Measurements from ENCODE around the gene BLCAP.

BLCAP gene

DNA sequence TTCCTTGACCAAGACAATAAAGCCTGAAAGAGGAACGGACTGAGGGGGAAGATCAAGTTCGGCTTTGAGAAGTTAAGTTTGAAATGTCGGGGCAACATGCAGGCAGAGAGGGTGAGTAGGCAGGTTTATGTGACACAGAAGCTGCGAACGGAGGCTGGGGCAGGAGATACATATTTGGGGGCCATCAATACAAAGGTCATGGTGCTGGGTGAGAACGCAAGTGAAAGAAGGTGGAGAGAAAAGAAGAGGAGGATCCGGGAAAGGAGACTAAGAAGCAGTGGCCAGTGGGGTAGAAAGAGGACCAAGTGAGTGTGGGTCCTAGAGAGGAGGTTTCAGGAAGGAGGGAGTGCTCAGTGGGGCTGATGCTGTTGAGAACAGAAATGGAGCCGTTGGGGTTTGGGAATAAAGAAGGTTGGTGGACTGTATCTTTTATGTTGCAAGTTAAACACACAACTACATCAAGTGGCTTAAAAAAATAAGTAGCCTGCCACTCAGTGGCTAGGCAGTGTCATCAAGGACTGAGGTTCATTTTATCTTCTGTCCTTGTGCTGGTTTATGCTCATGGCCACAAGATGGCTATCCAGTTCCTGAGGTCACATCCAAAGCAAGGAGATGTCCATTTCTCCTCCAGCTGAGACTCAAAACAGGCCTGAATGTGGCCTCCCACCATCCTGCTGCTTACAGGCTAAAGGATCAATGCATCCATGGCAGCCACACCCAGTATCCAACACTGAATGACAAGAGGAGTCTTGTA, 1.7 kb upstream of the BLCAP start:
- no peak for DNase-seq (ENCODE audit: low read depth)

DNA sequence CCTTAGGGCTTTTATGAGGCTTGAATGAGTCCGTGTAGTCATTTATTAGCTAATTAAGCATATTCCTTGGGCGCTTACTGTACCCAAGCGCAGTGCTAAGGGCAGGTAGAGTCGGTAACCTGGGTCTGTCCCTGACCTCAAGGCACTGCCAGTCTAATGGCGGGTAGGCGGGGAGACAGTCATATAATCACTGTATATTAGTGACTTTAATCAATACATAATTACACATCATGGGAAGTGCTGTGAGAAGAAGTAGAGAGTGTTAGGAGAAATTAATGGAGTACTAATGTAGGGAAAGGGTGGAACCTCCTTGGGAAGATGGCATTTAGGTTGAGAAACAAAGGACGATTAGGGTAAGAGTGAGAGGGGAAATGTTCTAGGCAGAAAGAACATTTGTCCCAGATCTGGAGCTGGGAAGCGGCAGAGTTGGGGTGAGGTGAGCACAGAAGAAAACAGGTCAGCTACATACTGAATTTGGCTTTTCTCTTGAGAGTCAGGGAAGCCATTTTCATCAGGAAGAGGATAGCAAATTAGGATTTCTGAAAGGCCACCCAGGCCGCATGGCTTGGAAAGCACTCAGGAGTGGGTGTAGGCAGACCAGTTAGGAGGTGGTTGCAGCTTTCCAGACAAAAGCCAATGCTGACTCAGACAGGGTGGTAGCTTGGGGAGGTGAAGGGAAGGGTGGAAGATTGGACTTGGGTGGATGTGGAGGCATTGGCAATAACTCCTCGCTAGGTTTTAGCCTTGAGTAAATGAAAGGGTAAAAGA, 954 bp upstream of the BLCAP start:
- no peak for DNase-seq (ENCODE audit: low read depth)

DNA sequence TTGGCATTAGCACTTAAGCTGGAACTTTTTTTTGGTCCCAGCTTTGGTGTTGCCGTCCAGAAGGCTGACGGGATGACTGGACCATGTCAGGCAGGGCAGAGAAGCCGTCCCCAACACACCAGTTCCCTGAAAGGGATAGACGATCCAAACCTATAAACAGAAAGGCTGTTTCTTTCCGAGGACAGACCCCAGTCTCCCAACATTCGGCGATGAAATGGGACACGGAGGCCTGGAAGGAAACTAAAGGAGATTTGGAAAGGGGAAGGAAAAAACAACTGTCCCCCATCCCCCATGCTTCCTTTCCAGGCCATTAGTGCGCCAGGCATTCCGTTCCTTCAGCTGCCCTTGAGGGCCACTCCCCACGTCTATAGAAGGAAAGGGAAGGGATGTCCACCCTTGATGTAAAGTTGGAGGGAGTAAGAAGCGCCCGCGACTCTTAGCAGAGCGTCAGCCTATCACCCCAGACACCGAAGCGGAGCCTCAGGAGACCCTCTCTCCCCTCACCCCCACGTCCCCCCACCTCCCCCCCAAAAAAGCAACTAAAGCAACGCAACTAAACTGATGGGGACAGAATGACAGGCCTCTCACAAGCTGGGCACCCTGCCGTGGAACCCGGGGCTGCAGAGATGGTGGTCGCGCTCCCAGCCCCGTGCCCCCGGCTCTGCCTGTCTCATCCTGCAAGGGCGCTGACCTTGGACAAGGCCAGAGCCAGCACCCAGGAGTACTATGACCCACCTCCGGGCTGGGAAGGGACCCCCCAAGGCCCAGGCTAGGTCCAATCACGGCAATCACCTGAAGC, 638 bp downstream of the BLCAP start:
- DNase-seq (ENCODE audit: low read depth), result no peak

DNA sequence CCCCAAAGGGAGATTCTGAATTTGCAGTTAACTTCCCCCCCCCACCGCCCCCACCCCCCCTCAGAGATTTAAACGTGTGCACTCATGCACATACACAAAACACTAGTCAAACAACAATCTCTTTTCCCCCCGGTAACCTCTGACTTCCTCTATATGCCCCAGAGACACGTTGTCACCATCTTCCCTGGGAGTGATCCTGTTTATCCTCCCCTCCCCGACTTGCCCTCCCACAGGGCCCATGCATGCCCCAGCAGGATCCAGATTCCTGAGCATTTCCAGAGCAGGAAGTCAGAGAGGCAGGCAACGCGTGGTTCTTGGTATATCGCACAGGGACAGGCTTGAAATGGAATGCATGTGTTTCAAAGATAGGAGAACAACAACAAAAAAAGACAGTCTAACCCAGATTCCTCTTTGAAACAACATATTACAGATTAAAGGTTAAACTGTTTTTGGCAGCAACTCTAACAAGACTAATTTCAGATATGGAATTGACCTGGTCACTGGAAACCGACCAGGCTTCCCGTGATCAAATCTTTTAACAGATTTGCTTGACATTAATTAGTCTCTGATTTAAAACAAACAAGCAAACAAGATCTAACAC, 1.3 kb downstream of the BLCAP start:
- no peak for DNase-seq (ENCODE audit: low read depth)

DNA sequence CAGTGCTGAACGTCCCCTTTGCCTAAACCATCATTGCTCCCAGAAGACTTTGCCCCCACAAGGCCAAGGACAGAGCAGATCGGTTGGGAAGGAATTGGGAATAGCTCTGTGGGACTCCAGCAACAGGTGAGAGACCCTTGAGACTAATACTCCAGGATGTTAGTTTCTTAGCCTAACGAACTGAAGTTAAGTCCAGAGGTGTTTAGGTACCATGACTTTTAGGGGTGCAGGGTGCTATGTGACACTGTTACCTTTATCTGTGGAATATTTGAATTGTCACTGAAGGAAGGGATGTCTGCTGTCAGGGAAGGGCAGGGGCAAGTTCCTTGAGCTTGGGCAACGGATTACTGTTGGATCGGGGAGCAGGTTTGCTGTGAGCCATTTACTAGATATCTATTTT, 1.9 kb downstream of the BLCAP start:
- no peak for DNase-seq (ENCODE audit: low read depth)

DNA sequence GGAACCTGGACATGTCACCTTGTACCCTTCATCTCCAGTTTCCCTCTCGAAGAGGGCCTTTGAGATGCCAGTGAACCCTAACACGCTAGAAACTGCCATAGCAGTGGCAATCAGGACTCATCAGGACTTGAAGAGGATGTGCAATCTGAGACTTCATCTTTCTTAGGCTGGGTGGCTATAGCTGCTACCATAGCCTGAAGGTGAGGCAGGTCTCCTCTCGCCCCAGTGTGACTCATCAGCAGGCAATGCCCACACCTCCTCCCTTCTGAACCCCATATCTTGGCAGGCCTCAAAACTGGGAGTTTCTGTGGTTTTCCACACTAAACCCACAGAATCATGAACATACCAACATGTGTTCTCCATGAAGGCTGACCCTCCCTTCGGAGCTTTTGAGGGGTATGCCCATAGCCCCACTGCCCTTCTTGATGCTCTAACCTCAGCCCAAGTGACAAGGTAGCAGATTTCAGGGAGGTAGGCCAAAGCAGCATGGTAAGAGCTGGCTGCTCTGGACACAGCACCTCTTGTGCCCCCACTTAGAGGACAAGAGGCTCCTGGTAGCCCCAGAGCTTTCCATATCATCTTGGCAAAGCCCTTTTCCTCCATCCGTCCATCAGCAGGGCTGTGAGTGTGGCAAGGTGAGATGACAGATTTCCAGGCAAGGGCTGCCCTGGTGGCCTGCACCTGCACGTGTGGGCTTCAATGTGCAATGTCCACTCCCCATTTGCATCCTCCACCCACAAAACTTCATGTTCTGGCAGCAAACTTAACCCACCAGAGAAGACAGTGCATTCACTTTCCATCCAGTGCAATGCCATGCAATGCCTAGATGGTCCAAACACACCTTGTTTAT, 2.6 kb downstream of the BLCAP start:
- no peak for DNase-seq (ENCODE audit: low read depth)

DNA sequence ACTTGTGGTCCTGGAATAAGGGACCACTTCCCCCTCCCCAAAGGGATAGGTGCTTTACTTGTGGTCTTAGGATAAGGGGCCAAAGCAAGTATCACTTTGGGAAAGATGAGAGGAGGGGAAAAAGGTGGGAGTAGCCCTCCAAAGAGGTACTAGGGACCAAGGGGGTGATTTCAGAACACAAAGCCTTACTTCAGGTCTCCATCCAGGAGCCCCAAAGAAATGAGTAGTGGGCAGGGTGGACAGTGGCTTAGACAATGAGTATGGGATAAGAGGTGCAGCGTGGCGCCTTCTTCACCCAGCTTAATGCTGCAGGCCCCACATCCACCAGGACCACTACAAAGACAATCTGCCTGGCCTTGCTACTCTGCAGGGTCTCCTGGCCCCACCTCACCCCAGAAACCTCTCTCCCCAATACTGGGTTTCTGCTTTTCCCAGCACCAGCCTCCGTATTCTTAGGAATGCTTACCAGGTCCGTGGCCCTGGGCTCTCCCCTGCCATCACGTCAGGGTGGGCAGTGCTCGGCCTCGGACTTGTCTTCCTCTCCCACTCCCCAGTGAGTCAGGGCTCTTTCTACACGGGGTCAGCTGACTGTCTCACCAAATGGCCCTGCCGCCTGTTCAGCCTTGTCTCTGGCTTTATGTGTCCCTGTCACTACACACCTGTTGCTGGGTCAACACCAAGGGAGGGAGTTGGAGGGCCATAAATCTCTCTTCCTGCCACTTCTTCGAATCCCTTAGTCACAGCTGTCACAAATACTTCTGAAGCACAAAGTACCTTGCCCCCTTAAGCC, 3.6 kb downstream of the BLCAP start:
- no peak for DNase-seq (ENCODE audit: low read depth)

DNA sequence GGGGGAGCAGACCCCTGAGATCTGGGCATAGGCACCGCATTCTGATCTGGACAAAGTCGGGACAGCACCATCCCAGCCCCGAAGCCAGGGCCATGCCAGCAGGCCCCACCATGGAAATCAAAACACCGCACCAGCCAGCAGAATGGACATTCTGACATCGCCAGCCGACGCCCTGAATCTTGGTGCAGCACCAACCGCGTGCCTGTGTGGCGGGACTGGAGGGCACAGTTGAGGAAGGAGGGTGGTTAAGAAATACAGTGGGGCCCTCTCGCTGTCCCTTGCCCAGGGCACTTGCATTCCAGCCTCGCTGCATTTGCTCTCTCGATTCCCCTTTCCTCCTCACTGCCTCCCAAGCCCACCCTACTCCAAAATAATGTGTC, 4.7 kb downstream of the BLCAP start:
- DNase-seq (ENCODE audit: low read depth), result no peak

DNA sequence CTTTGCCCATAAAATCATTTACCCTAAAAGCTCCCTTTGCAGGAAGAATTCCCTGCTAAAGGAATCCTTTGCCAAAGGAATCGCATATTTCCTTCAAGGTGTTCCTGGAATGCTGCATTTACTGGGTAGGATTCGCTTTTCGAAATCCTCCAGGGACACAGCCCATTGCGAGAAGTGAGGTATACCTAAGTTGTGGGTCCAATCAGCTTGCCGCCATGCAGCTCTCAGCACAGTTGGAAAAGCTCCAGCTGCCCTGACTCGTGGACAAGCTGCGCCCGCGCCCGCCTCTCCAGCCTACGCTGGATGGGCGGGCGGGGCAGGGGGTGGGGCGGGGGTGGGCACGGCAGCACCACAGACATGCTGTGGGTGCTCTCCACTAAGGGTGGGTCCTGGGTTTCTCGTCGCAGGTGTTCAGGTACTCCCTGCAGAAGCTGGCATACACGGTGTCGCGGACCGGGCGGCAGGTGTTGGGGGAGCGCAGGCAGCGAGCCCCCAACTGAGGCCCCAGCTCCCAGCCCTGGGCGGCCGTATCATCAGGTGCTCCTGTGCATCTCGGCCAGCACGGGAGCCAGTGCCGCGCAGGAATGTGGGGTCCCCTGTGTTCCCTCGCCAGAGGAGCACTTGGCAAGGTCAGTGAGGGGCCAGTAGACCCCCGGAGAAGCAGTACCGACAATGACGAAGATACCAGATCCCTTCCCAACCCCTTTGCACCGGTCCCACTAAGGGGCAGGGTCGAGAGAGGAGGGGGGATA, 5.2 kb downstream of the BLCAP start:
- no peak for DNase-seq (ENCODE audit: low read depth)

DNA sequence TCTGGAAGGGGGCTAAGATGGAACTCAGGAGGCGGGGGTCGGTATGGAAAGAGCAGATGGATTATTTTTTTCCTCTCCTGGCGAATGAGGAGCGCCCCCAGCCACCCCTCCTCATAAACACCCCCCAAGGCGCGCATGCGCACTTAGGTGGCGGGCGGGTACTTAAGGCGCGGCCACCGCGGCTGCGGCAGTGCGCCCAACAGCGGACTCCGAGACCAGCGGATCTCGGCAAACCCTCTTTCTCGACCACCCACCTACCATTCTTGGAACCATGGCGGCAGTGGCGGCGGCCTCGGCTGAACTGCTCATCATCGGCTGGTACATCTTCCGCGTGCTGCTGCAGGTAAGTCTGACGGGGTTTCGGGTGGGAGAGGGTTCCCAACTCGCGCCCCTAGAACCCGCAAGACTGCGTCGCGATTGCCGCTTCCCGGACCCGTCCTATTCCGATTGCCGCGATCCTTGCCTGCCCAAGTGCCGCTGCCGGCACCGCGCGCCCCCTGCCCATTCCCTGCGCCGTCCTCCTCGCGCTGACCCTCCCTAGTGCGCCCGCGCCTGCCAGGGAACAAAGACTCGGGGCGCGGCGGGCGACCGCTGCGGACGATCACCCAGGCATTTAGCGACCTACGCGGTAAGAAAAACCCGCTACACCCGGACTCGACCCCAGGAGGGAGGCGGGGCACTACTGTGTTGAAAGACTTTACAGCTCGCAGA, 6.5 kb downstream of the BLCAP start, which contains the start of gene NNAT:
Gene NNAT (plus strand): TSS at position 190 of the 711 bp plus-strand sequence. CDS start 82 bp downstream, at position 272.
- no peak for DNase-seq (ENCODE audit: low read depth)

DNA sequence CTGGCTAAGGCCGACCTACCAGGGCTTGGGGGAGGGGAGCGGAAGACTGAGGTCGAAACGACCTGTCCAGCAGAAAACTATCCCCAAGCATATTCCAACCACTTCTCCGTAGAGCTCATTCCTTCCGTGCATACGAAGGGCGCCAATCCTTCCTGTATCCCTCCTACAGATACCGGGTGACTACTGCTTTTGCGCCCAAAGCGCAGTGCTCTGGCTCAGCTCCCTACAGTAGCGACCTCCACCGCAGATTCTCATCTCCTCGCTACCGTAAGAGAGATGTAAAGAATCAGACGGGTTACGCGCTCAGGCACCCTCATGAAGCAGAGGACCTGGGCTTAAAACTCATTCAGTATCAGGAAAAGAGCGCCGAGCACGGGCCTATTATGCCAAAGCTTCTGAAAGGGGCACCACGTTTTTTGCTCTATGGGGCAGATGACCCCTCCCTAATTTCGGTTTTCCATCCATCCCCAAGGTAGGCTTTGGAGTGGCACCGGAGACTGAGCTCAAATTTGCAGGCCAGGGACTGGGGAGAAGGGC, 7.2 kb downstream of the BLCAP start:
- DNase-seq (ENCODE audit: low read depth), result no peak

DNA sequence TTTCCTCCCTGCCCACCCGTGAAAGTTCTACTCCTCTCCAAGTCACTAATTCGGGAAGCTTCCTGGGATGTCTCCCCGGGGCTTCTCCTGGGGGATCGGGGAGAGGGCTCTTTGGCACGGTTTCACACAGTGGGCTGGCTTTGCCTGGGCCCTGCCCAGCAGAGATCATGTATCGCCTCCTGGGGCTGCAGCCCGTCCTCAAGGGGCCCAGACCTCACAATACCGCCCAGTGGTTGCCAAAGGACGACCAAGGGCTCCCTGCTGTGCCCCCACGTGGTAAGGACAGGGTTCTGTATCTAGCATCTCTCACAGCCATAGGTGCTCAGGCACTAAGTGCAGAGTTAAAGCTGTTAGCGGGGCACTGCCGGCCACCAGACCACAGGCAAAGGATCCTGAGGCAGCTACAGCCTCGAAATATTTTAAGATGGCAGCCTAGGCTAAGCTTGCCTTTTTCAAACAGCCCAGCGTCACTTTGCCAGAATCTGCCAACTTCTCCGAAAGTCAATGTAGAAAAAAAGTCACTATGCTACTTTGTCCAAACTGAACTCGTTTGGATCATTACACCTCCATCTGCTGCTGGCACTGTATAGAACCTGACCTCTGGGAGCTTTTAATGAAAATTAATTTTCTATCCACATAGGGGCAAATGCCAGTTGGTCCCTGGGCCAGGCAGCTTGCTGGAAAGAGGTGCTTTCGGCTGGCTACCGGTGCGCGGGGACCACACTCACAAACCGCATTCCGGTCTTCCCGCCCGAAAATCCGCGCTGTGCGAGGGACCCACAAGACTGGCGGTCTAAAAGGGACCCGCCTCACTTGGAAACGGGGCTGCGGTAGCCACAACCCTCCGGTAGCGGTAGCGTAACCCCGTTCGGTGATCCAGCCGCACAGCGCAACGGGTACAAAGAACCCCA, 7.9 kb downstream of the BLCAP start:
- no peak for DNase-seq (ENCODE audit: low read depth)

DNA sequence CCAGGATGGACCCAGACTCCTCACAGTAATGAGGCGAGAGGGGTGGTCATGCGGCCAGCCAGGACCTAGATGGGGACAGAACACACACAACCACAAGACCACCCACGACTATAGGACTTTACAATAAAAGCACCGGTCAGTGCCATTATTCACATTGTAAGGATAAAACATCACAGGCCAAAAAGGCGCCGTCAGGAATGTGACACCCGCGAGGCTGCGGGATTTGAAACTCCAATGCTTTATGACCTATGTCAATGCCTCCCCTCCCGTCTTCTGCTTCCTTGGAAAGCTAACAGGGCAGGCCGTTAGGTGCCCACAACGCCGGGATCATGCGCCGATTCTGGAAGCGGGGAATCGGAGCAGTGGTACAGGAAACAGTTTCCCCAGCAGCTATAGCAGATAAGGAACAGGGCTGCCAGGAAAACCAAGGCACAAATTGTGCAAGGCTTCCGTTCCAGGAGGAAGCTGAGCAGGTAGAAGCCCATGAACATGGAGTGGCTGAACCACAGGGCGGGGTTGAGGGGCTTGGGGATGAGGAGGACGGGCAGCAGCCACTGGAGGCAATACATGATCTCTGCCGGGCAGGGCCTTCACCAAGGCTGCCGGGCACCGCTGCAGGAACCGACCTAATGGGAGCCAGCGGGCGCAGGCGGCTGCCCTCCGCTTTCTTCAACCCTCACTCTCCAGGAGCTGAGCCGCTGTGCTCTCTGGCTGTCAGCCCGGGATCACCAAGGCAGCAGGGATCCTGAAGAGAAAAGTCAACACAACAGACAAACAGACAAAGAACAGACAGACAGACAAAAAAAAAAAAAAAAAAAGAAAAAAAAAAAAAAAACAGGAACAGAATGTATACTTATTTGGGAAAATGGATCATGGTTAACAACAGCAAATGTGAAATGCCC, 8.8 kb downstream of the BLCAP start:
- no peak for DNase-seq (ENCODE audit: low read depth)

DNA sequence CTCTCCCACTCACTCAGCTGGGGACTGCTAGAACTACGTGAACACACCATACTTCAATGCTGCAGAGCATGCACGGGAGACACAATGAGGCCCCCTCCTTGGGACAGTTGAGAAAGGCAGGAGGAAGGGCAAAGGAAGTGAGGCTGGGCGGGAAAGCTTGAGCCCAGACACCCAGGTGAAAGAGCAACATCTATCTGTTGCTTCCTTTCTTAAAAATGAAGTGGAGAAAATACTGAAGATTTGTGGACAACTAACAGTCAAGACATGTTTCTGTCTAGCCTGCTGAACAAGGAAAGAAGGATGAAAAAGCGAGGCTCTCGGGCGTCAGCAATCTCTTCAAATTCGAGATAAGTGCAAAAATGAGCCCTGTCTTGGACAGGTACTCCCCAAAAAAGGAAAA, 9.6 kb downstream of the BLCAP start:
- DNase-seq (ENCODE audit: low read depth), result no peak

DNA sequence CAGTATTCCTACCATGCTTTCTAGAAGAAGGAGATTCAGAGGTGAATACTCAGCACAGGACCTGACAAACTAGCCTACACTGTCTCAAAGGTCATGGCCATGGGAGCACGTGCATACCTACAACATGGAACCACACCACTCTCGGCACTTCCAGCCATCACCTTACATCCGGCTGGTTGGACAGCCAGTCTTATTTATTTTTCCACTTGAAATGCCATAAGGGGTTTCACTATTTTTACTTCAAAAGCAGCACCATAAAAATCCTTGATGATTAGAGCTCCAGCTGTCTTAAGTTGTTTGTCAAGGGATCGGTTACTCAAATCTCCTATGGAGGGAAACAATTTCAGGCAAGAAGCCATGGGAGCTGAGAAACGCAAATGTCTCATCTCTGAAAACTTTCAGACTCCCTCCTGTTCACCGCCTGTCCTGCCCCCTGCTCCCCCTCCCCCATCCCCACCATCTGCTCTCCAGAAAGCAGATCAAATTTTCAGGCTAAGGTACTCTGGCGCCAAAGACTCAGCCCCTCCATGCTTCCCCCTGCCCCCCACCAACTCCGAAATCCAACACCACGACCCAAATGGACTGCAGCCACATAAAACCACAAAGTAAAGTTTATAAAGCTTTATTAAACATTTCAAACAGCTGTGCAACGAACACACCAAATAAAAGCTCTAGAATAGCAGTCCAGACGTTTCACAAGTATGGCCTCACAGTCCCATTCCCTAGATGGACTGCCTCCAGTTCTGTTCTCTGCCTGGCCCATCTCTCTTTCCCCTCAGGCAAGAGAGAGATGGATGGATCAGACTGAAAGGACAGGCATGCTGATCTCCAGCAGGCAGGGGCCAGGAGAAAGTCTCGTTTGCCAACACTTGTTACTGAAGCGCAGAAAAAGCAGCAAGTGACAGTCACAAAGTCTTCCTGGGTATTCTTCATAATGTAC, 10.6 kb downstream of the BLCAP start:
- peak; percentile 68 for DNase-seq (ENCODE audit: low read depth)

DNA sequence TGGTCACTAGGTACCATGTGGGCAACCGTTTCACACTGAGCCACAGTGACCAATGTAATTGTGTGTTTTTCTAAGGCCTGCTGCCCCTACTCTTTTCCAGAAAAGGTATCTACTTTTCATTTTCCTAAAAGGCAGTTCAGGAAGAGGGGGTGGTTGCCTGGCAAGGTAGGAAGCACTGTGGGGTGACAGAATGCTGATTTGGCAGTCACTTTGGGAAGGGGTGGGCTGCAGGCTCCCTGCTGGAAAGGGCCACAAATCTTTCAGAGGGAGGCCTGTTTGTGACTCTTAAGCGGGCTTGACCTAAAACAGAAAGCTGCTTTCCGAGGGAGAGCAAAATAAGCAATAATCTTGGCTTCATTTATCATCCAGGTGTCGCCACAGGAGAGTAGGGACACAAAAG, 11.8 kb downstream of the BLCAP start:
- no peak for DNase-seq (ENCODE audit: low read depth)
